Ovary (tissue), 9 donors: ENCODE results near the gene SNX30. TPM values are rescaled to one million over a fixed set of nuclear protein-coding genes. Genes with fewer than 3 reads are reported as not detected.

Experiments
- DNase-seq, 5 donors: peaks; one replicate each; pipeline ENCODE4 v3.0.0-alpha.2; 2019 to 2020
- H3K27ac ChIP-seq, 2 donors: fragments of 200-600 bp; one replicate each; pipeline versions ENCODE4 v1.5.1 to v1.8.0; 2019 to 2022
- H3K27me3 ChIP-seq: fragments of 200-600 bp; one replicate; pipeline ENCODE4 v1.8.0; 2022
- H3K36me3 ChIP-seq: fragments of 200-600 bp; sonication (generic); one replicate; pipeline ENCODE4 v1.5.1; 2019
- H3K4me1 ChIP-seq: one replicate; pipeline ENCODE4 v1.8.1; 2013; ENCODE audit warnings: mild to moderate bottlenecking, moderate library complexity; ENCODE audit not compliant: insufficient read depth
- H3K4me3 ChIP-seq: fragments of 200-600 bp; sonication (generic); one replicate; pipeline ENCODE4 v1.5.1; 2017
- H3K9me3 ChIP-seq, 2 donors: fragments of 200-600 bp in 1 of 2; sonication (generic) in 1 of 2; one replicate each; pipeline versions ENCODE4 v1.5.1 to v1.8.1; 2013 to 2019; ENCODE audit warnings: mild to moderate bottlenecking in 1 of 2, moderate library complexity in 1 of 2
- CTCF ChIP-seq, 3 donors: fragments of 450-650 bp in 2 of 3; fragments of 200-600 bp in 1 of 3; IDR thresholded peaks; one replicate each; pipeline versions ENCODE4 v1.5.1 to v1.8.0; 2016 to 2022; ENCODE audit warnings: antibody characterized with exemption in 3 of 3, mild to moderate bottlenecking in 1 of 3
- EP300 ChIP-seq: sonication (generic); formaldehyde crosslinking; IDR thresholded peaks from one replicate; pipeline ENCODE4 v1.6.1; 2017; ENCODE audit warnings: antibody characterized with exemption
- POLR2A ChIP-seq: fragments of 450-650 bp; IDR thresholded peaks from one replicate; pipeline ENCODE4 v1.6.1; 2017; ENCODE audit warnings: antibody characterized with exemption, mild to moderate bottlenecking, moderate library complexity
- WGBS, 3 donors: extraction: QIAGEN DNeasy Blood & Tissue Kit in 1 of 3; methylation state at CpG; one replicate each; pipeline versions ENCODE4 v1.1.5 to v1.1.7; 2013 to 2017; 5-methylcytosine and 5-hydroxymethylcytosine counted together
- intact Hi-C, 4 donors: fragments of 100-400 bp; cut with DNase I; formaldehyde crosslinking; loops; one replicate each; pipeline versions ENCODE4 v1.11.0 to v1.15.1; 2022 to 2023
- polyA plus RNA-seq, 2 donors: library from polyadenylated mRNA; stranded (reverse); fragments of 200-250 nt in 1 of 2; fragments of 350-450 nt in 1 of 2; fragmentation: Illumina TruSeq in 1 of 2; extraction: RNeasy Lipid Tissue Mini Kit (QIAGEN cat#74804) in 1 of 2; gene quantifications; one replicate each; pipeline ENCODE4 v1.2.3, GENCODE V29; 2013 to 2014
- total RNA-seq, 7 donors: library from RNA; depleted of rRNA in 2 of 7; stranded (reverse); fragments of >200 nt in 2 of 7; fragmentation: NEBNext Ultra II Directional in 3 of 7; extraction: Animal tissue kit (Norgen Biotek cat#: 25700) in 3 of 7; gene quantifications; one replicate each; pipeline versions ENCODE4 v1.1.0 to v1.2.4, GENCODE V29; 2016 to 2023
- donor health status: DM: no; HTN: no; CAD: no; lungs with moderate emphysema.
- donor health status: DM: no; HTN: no; CAD: no.
- donor health status: Bipolar disorder and iron deficiency.
- donor health status: DM: yes; HTN: yes; CAD: no.
- donor health status: DM: no; HTN: no; CAD: no.
- donor health status: DM: yes; HTN: yes; CAD: no.

The SNX30 gene
- total and polyA plus RNA-seq, 9 donors: 4.3 to 11.8 (median 8.8) TPM

GRCh38 chr9:112870556-112870955 is 120.0 kb downstream of the SNX30 start:
- intact Hi-C loops: no loop called here

GRCh38 chr9:112872019-112872418 is 121.5 kb downstream of the SNX30 start:
- Histone ChIP-seq H3K9me3 (no peaks in the 10 kb centered on the region), H3K4me1 (no peaks in the 10 kb centered on the region), H3K27ac (no peak overlapping the region), H3K36me3 (no peaks in the 10 kb centered on the region), H3K4me3 (no peak overlapping the region), H3K27me3 (no peaks in the 10 kb centered on the region)
- WGBS, 3 donors: 70 to 79% (median 72%) methylated on average over 4 of the region's 4 CpGs
- intact Hi-C loops: no loop called here
- TF ChIP-seq POLR2A: no peak
- TF ChIP-seq CTCF (IDR thresholded peaks at IDR 0.05): no peak
- no peak for TF ChIP-seq EP300
- DNase-seq: no peak

More at GRCh38 chr9:112870556-112870955, 120.0 kb downstream of the SNX30 start:
- 81 to 97% (median 93%) methylated on average over 6 of the region's 6 CpGs for WGBS, 3 donors
- no peak for TF ChIP-seq CTCF (IDR thresholded peaks at IDR 0.05)
- no peak for TF ChIP-seq POLR2A
- TF ChIP-seq EP300: no peak
- H3K9me3 ChIP-seq: no peaks in the 10 kb centered on the region
- H3K27me3 ChIP-seq: no peaks in the 10 kb centered on the region
- H3K27ac ChIP-seq: no peak overlapping the region
- no peaks in the 10 kb centered on the region for H3K36me3 ChIP-seq
- no peak overlapping the region for H3K4me3 ChIP-seq
- no peaks in the 10 kb centered on the region for H3K4me1 ChIP-seq
- no peak for DNase-seq

GRCh38 chr9:112873773-112874405 is 123.3 kb downstream of the SNX30 start:
- 87 to 94% (median 90%) methylated on average over 4 of the region's 4 CpGs for WGBS, 3 donors
- intact Hi-C loops: no loop called here
- no peak overlapping the region for H3K4me3 ChIP-seq
- H3K36me3 ChIP-seq: no peaks in the 10 kb centered on the region
- no peaks in the 10 kb centered on the region for H3K9me3 ChIP-seq
- no peak for DNase-seq
- H3K27ac ChIP-seq: no peak overlapping the region
- H3K4me1 ChIP-seq: no peaks in the 10 kb centered on the region
- no peak for TF ChIP-seq EP300
- TF ChIP-seq CTCF (IDR thresholded peaks at IDR 0.05): no peak
- no peak for TF ChIP-seq POLR2A
- no peaks in the 10 kb centered on the region for H3K27me3 ChIP-seq

GRCh38 chr9:112878752-112879151 is 128.2 kb downstream of the SNX30 start:
- no peaks in the 10 kb centered on the region for H3K36me3 ChIP-seq

More at GRCh38 chr9:112878752-112879151, 128.2 kb downstream of the SNX30 start:
- TF ChIP-seq EP300: no peak
- no peak for TF ChIP-seq POLR2A
- TF ChIP-seq CTCF (IDR thresholded peaks at IDR 0.05): no peak
- intact Hi-C loops: no loop called here
- no peak for DNase-seq
- no peaks in the 10 kb centered on the region for H3K9me3 ChIP-seq
- 86 to 92% (median 91%) methylated on average over 2 of the region's 2 CpGs for WGBS, 3 donors
- no peaks in the 10 kb centered on the region for H3K4me1 ChIP-seq
- no peak overlapping the region for H3K27ac ChIP-seq
- no peaks in the 10 kb centered on the region for H3K27me3 ChIP-seq
- H3K4me3 ChIP-seq: no peak overlapping the region
